SK-N-SH treated with all-trans-retinoic acid at 6 μM for 48 hours (cell line): ENCODE data around the gene ARSG.

Source experiments
- ARNTL ChIP-seq: fragments of 450-650 bp; formaldehyde crosslinking; IDR thresholded peaks from 2 replicates; pipeline ENCODE4 v1.5.0; 2020; ENCODE audit warnings: low read depth, mild to moderate bottlenecking, moderate library complexity, borderline replicate concordance
- ESRRG ChIP-seq: fragments of 250-450 bp; sonication (Bioruptor Pico); IDR thresholded peaks from 2 replicates; pipeline ENCODE4 v1.6.1; 2021; ENCODE audit warnings: mild to moderate bottlenecking
- ISL1 ChIP-seq: fragments of 250-450 bp; sonication (Bioruptor Pico); IDR thresholded peaks from 2 replicates; pipeline ENCODE4 v2.1.2; 2022; ENCODE audit warnings: mild to moderate bottlenecking, moderate library complexity
- OSR1 ChIP-seq: fragments of 250-450 bp; sonication (Bioruptor Pico); IDR thresholded peaks from 2 replicates; pipeline ENCODE4 v1.8.0; 2022; ENCODE audit warnings: moderate library complexity, mild to moderate bottlenecking, inconsistent platforms
- ZFP3 ChIP-seq: fragments of 250-450 bp; sonication (Bioruptor Pico); IDR thresholded peaks from 2 replicates; pipeline ENCODE4 v1.5.0; 2020; ENCODE audit warnings: mild to moderate bottlenecking, moderate library complexity

- no peak for TF ChIP-seq ZFP3 (CRISPR knock-in tag)
- TF ChIP-seq ARNTL (CRISPR knock-in tag), result no peak
- no peak for TF ChIP-seq OSR1 (CRISPR knock-in tag)
- TF ChIP-seq ISL1 (CRISPR knock-in tag), result no peak
- TF ChIP-seq ESRRG (CRISPR knock-in tag), result no peak
Observed at GRCh38 chr17:68421486-68421885, 130.2 kb downstream of the ARSG start.
